Stimulated activated CD8-positive, alpha-beta memory T cell treated with anti-CD3 and anti-CD28 coated beads, Interleukin-12 subunit alpha, Interleukin-12 subunit beta, amount 100 ng/mL, for 24 hours (primary cell): ENCODE data around the gene TACC2.

Experiments
- DNase-seq: peaks from one replicate; pipeline ENCODE4 v3.0.0-alpha.2; 2020; ENCODE audit errors: extremely low read depth

The TACC2 gene

DNA sequence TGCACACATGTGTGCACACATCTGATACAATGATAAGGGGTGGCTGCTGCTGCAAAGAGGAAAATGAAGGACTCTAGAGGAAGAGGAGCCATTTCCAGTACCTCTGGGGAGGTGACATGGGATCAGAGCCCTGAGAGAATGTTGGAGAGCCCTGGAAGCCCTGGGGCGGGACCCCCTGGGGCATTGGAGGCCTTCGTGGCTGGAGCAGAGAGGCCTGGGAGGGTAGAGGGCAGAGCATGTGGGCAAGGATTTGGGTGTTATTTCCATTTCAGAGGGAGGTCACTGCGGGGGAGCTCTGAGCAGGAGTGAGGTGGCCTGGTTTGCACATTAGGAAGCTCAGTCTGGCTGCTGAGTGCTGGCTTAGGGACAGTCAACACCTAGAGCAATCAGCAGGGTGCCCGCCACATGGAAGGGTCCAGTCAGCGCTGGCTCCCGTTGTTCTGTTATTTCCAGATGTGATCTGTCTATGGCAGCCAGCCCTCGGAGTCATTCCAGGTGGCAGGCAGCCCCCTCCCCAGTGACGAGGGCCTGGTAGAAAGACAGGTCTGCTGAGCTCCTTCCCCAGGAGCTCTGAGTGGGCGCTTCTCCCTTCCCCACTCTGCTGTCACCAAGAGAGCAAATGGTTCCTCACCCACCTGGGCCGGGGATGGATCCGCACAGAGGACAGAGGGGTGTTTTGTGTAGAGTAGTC is 258.0 kb downstream of the TACC2 start:
- no peak for DNase-seq

DNA sequence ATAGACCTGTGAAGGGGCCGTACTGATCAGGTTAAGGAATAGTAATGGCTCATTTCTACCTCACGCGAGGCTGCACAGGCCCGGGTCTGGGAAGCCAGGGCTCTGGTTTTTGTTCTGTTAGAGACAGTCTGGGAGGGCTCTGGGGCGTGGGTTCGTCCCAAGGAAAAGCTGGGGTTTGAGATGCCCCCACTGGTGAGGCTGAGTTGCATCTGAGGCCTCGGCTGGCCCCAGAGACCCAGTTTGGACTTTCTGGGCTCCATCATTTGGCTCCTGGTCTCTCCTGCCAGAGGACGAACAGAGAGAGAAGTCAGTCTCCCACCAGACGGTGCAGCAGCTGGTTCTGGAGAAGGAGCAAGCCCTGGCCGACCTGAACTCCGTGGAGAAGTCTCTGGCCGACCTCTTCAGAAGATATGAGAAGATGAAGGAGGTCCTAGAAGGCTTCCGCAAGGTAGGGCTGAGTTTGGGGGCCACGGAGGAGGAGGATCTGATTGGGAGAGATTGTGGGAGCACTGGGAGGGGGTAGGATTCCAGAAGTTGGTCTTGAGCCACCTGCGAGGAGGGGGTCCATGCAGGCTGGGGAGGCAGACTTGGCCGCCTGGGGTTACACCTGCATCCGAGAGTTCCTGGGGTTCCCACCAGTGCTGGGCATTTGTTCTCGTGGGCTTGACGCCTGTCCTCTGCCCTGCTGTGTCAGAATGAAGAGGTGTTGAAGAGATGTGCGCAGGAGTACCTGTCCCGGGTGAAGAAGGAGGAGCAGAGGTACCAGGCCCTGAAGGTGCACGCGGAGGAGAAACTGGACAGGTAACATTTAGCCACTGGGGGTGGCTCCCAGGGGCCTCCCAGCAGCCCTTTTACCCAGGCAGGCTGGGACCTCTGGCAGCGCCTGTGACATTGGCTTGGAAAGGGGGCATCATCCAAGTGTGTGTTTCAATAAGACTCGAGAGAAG is 259.7 kb downstream of the TACC2 start:
- DNase-seq: no peak

DNA sequence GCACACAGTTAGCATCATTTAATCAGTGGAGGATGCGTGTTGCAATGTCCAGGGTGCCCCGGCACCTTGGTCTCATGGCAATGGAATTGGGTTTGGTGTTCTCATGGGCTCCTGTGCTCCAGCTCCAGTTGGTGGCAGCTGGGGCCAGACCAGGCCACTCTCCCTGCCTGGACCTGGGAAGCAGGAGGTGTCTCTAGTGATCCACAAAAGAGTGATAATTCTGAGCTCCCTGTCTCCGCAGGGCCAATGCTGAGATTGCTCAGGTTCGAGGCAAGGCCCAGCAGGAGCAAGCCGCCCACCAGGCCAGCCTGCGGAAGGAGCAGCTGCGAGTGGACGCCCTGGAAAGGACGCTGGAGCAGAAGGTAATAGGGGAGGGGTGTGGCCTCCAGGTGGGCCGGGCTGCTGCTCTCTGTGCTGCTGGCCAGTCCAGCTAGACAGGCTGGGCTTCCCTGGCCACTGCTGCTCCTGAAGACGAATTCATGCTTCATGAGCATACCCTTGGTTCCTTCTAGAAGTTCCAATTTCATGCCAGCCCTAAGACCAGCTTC is 260.4 kb downstream of the TACC2 start:
- no peak for DNase-seq

DNA sequence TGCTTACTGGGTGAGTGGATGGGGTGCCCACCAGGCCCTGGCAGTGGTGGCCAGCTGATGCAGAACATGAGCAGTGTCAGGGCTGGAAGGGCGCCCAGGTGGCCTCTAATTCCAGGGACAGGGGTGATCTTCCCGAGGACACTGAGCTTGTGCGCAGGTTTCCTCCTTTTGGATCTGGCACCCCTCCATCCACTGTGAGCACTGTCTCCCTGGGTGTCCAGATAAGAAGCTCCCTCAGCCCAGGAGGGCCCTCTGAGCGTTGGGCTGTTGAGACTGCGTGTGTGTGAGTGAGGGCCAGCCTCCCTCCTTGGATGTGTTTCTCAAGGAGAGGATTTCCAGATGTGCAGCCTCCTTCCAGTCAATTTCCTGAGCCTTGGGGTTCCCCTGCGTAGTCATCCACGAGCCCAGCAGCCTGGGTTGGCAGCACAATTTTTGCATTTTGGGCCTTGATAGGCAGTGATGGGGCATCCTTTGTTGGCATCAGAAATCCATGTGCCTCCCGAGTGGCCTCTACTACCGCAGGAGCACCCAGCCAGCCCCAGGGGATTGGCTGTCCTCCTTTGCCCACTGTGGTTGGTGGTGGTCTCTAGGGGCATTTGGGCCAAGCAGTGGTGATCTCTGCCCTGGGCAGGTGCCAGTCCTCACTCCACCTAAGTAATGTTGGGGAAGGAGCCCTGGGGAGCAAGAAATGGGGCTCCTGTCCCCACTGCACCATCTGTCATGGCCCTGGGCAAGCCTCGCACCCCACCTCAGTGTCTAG is 261.2 kb downstream of the TACC2 start:
- DNase-seq: no peak

DNA sequence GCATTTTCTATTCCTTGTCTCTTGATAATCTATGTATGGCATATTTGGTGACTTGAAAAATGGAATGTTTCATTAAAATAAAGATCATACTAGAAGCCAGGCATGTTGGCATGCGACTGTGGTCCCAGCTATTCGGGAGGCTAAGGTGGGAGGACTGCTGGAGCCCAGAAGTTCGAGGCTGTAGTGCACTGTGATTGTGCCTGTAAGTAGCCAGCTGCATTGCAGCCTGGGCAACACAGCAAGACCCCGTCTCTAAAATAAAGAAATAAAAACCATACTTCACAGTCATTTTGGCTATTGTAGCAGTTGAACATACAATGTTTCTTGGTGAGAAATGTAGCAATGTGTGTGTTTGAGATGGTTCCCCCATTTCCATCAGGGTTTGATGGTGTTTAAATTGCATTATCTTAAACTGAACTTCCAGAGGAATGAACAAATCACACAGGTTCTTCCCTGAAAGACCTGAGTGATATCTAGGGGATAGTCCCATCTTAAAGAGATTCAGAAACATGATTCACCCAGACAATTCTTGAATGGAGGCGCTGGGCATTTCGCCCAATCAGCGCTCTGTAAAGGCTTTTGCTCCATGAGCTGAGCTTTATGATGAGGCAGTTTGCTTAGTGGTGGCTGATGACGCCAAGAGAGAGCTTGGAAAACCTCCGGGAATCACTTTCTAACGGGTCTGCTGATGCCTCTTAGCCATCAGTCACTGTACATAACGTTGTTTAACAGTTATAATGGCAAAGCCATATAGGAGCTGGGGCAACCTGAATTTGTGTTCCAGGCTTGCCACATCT is 262.7 kb downstream of the TACC2 start:
- DNase-seq: no peak

DNA sequence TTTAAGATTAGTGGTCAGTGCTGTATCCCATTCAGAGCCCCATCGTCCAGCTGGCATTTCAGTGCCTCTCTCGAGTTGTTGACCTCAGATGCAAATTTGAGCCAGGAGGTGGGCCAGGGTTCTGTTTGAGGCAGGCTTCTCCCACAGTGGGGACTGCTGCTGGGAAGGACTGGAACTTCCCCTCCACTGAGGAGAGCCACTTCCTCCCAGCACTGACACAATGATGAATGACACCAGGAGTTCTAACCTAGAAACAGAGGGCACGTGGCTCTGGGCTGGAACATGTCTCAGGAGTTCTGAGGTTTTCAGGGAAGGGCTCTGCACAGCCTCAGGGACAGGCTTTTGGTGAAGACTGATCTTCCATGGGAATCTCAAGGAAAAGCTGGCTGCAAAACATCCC is 263.8 kb downstream of the TACC2 start:
- DNase-seq: no peak

DNA sequence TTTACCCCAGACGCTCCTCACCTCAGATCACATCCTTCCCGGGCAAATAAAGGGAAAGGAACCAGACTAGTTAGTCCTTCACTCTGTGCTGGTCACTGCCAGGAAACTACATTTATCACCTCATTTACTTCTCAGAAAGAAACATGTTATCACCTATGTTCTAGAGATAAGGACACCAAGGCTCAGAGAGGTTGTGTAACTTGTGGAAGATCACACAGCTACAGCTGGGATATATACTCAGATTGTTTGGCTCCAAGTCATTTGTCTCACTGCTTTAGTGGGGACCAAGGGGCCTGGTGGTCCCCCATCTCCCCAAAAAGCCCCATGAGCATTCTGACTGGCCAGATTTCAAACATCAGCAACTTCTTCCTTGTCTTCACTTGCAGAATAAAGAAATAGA is 264.6 kb downstream of the TACC2 start:
- no peak for DNase-seq

DNA sequence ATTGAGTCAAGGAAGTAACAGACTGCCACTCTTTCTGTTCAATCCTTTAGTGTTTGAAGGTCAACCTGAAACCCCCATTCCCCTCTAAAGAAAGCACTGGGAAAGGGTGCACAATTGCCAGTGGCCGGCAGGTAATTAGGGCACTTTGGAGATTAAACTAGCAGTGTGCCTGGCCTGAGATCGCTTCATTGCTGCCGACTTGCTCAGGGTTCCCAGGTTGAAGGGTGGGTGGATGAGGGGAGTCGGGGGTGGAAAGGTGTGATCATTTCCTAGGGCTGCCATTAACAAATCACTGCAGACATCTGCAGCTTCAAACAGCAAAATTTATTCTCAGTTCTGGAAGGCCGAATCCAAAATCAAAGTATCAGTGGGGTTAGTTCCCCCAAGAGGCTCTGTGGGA is 265.9 kb downstream of the TACC2 start:
- DNase-seq: no peak

DNA sequence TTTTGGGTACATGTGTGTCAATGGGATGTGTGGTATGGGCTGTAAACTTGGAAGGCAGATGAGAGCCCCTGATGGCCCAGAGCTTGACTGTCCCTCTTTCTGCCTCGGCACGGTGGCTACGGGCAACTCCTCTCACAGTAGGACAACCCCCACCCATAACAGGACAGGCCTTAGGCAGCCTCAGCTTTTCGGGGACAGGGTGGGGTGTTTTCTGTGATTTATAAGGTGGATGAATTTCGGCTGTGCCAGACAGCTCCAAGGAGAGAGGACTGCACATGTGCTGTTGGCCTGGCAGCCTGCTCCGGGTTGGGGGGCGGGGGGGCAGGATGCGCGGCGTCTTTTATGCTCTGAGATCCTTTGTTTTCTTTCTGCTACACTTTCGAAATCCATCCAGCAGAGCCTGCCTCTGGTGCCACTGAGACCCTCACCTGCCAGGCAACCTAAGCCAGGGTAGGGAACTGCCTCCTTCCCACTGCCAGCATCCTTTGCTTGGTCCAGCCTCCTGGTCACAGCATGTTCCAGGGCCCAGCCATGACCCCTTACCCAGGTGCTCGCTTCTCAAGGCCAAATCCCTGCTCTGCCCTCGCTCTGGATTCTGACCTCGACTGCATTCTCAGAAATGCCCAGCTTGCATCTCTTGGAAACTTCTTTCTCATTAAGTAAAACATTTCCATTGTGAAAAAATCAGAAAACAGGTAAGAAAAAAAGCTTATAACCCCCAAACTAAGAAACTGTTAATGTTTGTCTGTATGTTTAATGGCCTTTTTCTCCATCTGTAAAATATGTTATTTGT is 266.7 kb downstream of the TACC2 start:
- DNase-seq: no peak

DNA sequence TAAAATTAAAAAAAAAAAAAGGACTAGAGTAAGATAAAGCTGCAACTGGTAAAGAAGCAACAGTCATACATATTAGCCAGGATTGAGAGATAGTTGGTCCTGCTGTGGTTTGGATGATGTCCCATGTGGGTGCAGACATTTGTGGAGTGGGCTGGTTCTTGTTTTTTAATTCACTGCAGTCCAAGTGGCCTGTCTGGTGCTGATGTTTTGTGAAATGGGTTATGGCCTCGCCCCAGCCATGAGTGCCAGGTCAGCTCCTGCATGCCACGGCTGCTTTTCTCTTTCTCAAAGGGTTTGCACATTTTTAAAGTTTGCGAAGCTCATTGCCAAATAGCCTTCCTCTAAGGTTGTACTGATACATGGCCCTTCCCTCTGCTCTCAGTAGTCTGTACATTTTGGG is 268.1 kb downstream of the TACC2 start:
- no peak for DNase-seq

DNA sequence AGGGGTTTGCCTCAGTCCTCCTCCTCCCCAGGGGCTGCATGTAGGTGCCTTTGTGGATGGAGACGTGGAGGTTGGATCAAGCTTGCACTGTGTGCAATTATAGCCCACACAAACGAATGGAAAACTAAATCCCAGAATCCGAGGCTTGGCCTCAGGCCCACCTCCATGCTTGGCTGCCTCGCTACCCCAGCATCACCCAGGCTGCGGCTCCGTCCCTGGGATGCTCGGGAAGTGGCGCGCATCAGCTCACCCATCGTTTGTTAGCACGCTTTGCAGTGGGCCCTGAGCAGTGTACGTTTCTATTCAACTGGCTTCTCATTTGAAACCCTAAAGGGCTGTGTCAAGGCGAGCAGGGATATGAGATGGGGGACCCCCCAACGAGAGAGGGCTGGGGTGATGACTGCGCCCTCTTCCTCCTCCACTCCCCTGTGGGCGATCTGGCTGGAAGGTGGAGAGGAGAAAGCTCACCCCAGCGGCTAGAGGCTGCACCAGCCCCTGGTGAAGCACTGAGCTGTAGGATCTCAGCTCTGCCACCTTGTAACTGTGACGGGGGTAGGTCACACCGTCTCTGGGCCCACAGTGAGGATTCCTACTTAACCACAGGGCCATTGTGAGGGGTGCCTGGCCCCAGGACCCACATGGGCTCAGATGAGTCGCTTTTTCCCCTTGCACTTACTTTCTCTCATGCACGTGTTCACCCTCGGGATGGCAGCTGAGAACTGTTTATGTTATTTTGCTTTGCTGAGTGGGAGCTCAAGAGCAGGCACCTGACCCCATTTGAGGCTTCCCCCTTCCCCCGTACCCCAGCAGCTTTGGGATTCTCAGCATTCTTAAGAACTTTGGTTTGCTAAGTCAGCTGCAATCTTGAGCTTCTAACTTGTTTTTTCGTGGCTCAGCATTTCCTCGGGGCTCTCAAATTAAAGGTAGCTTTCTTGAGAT is 269.4 kb downstream of the TACC2 start:
- DNase-seq: no peak

DNA sequence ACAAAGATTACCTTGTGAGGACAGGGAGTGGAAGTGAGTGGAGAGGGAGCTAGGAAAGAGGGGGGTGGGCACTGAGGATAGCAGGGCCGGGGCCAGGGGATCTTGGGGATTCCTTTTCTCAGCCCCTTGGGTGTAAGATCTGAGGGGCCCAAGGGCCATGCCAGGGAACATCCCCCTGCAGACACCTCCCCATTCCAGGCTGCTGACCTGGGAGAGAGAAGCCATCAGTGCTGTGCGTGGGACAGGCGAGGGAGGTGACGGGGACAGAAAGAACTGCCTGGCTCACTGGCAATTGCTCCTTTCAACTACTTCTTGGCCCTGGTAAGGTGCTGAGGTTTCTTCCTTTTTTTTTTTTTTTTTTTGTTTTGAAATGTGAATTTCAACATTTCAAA is 270.1 kb downstream of the TACC2 start:
- no peak for DNase-seq

DNA sequence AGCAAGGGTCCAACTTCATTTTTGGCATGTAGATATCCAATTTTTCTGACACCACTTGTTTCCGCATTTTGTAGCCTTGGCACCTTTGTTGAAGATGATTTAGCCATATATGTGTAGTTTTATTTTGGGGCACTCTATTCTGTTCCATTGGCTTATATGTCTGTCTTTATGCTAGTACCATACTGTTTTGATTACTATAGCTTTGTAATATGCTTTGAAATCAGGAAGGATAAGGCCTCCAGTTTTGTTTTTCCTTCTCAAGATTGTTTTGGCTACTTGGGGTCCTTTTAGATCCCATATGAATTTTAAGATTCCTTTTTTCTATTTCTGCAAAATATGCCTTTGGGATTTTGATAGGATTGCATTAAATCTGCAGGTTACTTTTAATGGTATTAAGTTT is 272.6 kb downstream of the TACC2 start:
- no peak for DNase-seq

DNA sequence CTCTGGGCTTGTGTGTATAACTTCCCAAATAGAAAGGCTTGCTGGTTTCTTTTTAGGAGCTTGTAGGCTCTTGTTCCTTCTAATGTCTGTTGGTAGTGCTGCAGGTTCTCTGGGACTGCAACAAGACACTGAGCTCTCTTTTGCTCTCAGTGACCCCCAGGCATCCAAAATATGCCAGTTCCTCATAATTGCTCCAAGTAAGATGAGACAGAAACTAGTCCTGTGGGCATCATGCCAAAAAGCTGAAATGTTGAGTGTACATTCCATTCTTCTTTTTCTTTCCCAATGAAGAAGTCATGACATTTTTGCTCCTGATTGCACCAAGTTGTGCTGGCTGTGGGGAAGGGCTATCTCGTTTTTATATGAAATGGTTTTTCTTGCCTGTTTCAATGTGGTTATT is 275.0 kb downstream of the TACC2 start:
- no peak for DNase-seq

DNA sequence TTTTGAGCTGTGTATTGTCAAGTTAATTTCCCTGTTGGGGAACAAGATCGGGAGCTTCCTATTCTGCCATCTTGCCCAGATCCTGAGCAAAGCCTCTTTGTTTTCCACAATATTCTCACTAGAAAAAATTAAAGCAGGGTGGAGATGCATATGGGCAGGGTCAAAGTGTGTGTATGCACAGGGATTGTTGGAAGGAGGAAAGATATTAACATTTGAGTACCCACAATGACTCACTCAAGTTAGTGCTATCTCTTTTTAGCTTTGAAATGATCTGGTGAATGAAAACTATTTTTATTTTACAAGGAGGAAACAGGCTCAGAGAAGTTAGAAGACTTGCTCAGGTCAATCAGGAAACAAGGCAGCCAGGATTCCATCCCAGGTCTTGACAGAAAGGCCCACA is 275.5 kb downstream of the TACC2 start:
- no peak for DNase-seq

DNA sequence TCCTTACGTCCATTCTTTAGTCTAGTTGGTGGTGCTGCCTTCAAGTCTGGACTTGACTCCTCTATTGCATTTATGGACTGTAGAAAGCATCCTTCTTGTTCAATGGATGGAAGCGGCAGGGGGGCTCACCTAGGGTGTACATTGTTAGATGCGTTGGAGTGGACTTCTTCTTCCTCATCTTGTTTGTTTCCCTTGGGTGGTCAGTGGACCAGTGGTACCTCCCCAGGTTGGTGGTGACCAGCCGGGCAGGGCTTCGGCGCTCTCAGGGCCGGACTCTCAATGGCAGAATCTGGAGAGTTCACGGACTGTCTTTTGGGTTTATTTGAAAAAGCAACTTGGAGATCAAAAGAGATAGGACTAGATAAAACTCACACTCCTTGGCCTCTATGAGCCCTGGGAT is 276.0 kb downstream of the TACC2 start:
- no peak for DNase-seq

DNA sequence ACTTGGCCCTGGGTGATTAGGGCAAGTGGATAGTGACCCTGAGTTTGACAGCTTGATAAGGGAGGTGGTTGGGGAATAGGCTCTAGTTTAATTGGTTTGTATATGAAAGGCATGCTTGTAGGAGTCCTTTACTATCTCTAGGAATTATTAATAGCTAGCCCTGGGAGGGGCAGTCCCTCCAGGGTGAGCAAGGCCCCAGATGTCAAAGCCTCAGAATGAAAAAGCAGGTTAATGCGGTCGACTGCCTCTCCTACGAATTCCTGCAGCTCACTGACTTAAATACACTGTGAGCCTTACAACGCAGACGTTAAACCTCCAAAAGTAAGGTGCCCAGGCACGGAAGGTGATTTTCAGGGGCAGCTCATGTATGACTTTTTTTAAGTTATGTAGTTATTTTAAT is 276.9 kb downstream of the TACC2 start:
- no peak for DNase-seq

DNA sequence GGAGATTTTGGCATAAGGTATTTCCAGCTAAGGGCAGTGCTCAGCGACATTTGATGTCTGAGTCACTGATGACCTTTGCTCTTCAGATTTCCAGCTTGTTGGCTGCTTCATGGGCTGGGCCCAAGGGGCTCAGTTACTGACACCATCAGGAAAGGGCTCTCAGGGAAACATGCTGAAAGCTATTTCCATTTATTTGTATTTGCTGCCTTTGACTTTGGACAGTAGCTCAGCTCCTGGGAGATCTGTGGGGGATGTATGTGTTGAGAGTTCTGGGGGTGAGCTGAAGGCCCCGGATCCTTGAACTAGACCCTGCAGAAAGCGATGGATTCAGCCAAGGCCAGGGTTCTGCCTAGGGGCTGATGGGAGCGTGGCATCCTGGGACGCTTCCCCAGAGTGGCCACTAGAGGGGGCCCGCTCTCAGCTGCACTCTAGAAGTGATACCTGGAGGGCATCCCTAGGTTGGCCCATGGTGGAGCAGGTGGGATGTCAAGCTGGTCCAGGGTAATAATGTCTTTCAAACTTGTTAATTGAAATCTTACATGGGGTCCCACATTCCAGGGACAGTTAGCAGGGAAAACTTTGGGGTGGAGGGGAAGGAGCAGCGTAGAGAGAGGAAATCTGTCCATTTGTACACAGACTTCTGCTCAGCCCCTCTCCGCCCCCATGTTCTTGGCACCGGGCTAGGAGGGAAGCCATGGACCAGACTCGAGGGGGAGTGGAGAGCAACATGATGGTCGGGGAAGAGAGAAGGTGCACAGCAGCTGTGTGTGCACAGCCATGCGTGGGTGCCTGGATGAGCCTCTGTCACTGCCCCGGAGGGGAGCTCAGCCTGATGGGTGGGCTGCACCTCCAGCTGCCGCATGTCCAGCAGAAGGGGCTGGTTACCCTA is 279.1 kb downstream of the TACC2 start:
- peak; percentile 2 for DNase-seq
